Measurements from ENCODE around the gene CTBP2.

CTBP2 gene

DNA sequence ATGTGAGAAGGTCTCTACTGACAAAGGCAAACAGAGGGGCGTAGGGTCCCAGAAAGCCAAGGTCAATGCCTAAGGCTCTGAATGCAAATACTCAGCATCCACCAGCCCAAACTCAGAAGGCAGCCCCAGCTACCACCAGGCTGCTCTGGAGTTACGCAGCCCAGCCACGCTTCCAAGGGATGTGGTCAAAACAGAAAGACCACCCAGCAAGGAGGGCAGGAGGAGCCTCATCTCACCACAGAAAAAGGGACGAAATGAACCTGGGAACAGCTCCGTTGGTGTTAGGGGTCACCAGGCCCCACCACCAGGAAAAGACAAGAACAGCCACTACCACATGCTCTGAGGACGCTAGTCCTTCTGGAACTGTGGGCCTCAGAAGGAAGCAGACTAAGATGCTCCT, 65.1 kb downstream of the CTBP2 start:
- H3K4me3 ChIP-seq (ENCODE audit: low read depth, low read length), result no peak overlapping the region
- DNase-seq (ENCODE audit: low read depth), result no peak
- TF ChIP-seq, protein P1, sequence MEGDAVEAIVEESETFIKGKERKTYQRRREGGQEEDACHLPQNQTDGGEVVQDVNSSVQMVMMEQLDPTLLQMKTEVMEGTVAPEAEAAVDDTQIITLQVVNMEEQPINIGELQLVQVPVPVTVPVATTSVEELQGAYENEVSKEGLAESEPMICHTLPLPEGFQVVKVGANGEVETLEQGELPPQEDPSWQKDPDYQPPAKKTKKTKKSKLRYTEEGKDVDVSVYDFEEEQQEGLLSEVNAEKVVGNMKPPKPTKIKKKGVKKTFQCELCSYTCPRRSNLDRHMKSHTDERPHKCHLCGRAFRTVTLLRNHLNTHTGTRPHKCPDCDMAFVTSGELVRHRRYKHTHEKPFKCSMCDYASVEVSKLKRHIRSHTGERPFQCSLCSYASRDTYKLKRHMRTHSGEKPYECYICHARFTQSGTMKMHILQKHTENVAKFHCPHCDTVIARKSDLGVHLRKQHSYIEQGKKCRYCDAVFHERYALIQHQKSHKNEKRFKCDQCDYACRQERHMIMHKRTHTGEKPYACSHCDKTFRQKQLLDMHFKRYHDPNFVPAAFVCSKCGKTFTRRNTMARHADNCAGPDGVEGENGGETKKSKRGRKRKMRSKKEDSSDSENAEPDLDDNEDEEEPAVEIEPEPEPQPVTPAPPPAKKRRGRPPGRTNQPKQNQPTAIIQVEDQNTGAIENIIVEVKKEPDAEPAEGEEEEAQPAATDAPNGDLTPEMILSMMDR (IDR thresholded peaks at IDR 0.05; ENCODE audit: low read depth, low read length, missing control alignments), result no peak

DNA sequence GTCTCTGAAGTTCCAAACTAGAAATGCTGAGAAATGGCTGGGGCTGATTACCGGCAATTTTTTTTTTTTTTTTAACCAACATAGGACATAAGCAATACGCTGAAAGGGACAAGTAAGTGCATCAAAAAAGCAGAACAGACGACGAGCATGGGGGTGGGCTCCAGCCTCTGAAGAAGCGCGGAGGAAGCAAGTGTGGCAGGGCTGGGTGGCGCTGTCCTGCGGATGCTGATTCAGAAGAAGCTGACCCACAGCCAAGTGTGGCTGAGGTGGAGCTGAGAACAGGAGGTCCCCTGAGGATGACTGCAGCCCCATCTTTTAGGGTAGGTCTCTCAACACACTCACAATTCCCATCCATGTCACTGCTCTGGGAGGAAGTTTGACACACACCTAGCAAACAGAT, 65.6 kb downstream of the CTBP2 start:
- TF ChIP-seq, protein P1 (IDR thresholded peaks at IDR 0.05; ENCODE audit: low read depth, low read length, missing control alignments), result no peak
- H3K4me3 ChIP-seq (ENCODE audit: low read depth, low read length), result no peak overlapping the region
- no peak for DNase-seq (ENCODE audit: low read depth)

DNA sequence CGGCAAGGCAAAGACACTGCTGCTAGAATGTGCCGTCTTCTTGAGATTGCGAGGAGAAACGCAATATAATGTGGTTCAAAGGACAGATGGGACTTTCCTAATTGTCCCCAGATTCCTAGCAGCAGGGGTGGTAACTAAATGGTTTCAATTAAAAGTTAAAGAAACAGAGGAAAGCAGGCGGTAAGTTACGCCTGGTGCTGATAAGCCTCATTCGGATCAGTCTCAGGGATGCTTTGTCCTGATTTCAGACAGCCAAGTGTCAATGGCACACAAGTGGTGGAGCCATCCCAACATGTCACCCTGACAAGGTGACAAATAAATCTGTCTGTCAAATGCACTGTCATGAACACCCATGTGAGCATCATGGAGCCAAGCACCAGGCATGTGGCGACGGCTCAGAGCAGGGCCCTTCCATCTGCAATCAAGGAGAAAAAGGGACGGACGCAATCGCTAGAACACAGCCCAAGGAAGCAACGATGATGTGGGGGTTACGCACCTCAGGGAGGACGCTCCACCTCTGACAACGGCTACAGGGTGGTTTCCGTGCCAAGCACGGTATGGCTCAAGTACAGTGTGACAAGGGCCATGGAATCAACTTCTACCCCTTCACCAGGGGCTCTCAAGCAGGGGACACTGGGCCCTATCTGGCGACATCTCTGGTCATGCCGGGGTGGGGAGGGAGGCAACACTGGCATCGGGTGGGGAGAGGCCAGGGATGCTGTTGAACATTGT, 66.2 kb downstream of the CTBP2 start:
- TF ChIP-seq, protein P1 (IDR thresholded peaks at IDR 0.05; ENCODE audit: low read depth, low read length, missing control alignments), result no peak
- no peak for DNase-seq (ENCODE audit: low read depth)
- no peak overlapping the region for H3K4me3 ChIP-seq (ENCODE audit: low read depth, low read length)

- DNase-seq (ENCODE audit: low read depth), result no peak
- TF ChIP-seq, protein P1 (IDR thresholded peaks at IDR 0.05; ENCODE audit: low read depth, low read length, missing control alignments), result no peak
- no peak overlapping the region for H3K4me3 ChIP-seq (ENCODE audit: low read depth, low read length)
Measured at GRCh38 chr10:125093199-125093973, 67.0 kb downstream of the CTBP2 start.

GRCh38 chr10:125092564-125093031, 67.8 kb downstream of the CTBP2 start:
- DNase-seq (ENCODE audit: low read depth), result no peak
- no peak overlapping the region for H3K4me3 ChIP-seq (ENCODE audit: low read depth, low read length)
- TF ChIP-seq, protein P1 (IDR thresholded peaks at IDR 0.05; ENCODE audit: low read depth, low read length, missing control alignments), result no peak

GRCh38 chr10:125091891-125092290, 68.5 kb downstream of the CTBP2 start:
- DNase-seq (ENCODE audit: low read depth), result no peak
- TF ChIP-seq, protein P1 (IDR thresholded peaks at IDR 0.05; ENCODE audit: low read depth, low read length, missing control alignments), result no peak
- no peak overlapping the region for H3K4me3 ChIP-seq (ENCODE audit: low read depth, low read length)

Data from GM12864 (cell line).